ENCODE measurements around the gene ZNF554. TPM values are rescaled to one million over a fixed set of nuclear protein-coding genes. Genes with fewer than 3 reads are reported as not detected.

The ZNF554 gene
- total and polyA plus RNA-seq, 2 of the 8 experiments (the other 6 are each of a cell fraction or from before 2014, with no cell fraction given) = 1.8 to 5.7 TPM

GRCh38 chr19:2798733-2799132 lies 20.9 kb upstream of the ZNF554 start:
- Histone ChIP-seq H2BK15ac (ENCODE audit: low read length) (no peak overlapping the region), H2AK5ac (ENCODE audit: low read depth, low read length) (no peak overlapping the region), H3K27ac (ENCODE audit: low read depth, low read length) (no peak overlapping the region), H2BK120ac (replicated peaks; ENCODE audit: low read depth, low read length) (no peak overlapping the region), H3K9ac (replicated peaks in 1 of 4; ENCODE audit: extremely low read depth in 1 of 4, low read depth in 3 of 4, low read length in 3 of 4) (no peak overlapping the region), H2BK12ac (ENCODE audit: low read depth, low read length) (no peak overlapping the region), H4K5ac (ENCODE audit: insufficient read length, low read depth, low read length) (no peak overlapping the region), H3K4ac (replicated peaks; ENCODE audit: insufficient read length, low read depth, low read length) (no peak overlapping the region), H4K20me1 (replicated peaks in 1 of 2; ENCODE audit: control insufficient read depth in 1 of 2, insufficient read depth in 2 of 2, low read length in 2 of 2) (peaks cover 10 to 34% of the 10 kb centered on the region in 2 experiments), H4K8ac (ENCODE audit: extremely low read depth, insufficient read depth, low read length) (no peak overlapping the region), H3K27me3 (replicated peaks in 1 of 4; ENCODE audit: control insufficient read depth in 3 of 4, extremely low read depth in 1 of 4, insufficient read depth in 3 of 4, low read length in 3 of 4) (no peaks in the 10 kb centered on the region; a peak in 1 of 7 replicates), H3K9me3 (ENCODE audit: insufficient read depth in 2 of 2, low read depth in 1 of 2, low read length in 1 of 2) (no peaks in the 10 kb centered on the region), H3K79me1 (ENCODE audit: low read depth, low read length) (peaks cover 11% of the 10 kb centered on the region), H3K18ac (ENCODE audit: extremely low read depth, low read length) (no peak overlapping the region), H3K79me2 (ENCODE audit: control insufficient read depth in 1 of 2, insufficient read depth in 2 of 2, low read length in 2 of 2) (no peaks in the 10 kb centered on the region), H3K23me2 (ENCODE audit: low read depth, low read length) (peaks cover 7% of the 10 kb centered on the region; the same call in 1 of the 2 replicates), H2BK5ac (ENCODE audit: low read depth, low read length) (no peak overlapping the region), H3K23ac (ENCODE audit: insufficient read length) (no peak overlapping the region), H3K4me2 (ENCODE audit: insufficient read depth in 1 of 2, low read depth in 2 of 2, low read length in 2 of 2) (no peak overlapping the region), H2AFZ (ENCODE audit: low read length) (no peak overlapping the region), H3K14ac (ENCODE audit: insufficient read length) (no peak overlapping the region), H3K4me3 (ENCODE audit: extremely low read depth in 1 of 4, insufficient read depth in 2 of 4, low read depth in 3 of 4, low read length in 4 of 4) (no peak overlapping the region), H2BK20ac (ENCODE audit: low read length) (no peak overlapping the region), H3K4me1 (replicated peaks in 1 of 4; ENCODE audit: control insufficient read depth in 3 of 4, insufficient read depth in 4 of 4, low read length in 3 of 4) (no peaks in the 10 kb centered on the region; a peak in 2 of 7 replicates), H4K91ac (replicated peaks; ENCODE audit: insufficient read length, low read length) (no peak overlapping the region), H3K56ac (replicated peaks; ENCODE audit: insufficient read length, low read depth, low read length) (no peak overlapping the region), H3K36me3 (ENCODE audit: control insufficient read depth in 2 of 4, insufficient read depth in 4 of 4, low read length in 3 of 4) (peaks cover 20 to 72% (median 56%) of the 10 kb centered on the region in 4 experiments)
- no peak for FAIRE-seq
- no peak for TF ChIP-seq FOSL1 (IDR thresholded peaks at IDR 0.05; ENCODE audit: insufficient read depth, low read depth, low read length)
- TF ChIP-seq NANOG (IDR thresholded peaks at IDR 0.05; ENCODE audit: insufficient read depth, low read depth, low read length, poor library complexity, severe bottlenecking) = no peak
- TF ChIP-seq TEAD4 (IDR thresholded peaks at IDR 0.05; ENCODE audit: low read depth, low read length) = no peak
- DNase-seq (ENCODE audit: low read depth in 1 of 2, low spot score in 2 of 2) = no peak
- ChIA-PET CTCF (ENCODE audit: partially characterized antibody) (interaction anchor here (1.1 kb wide), 1 partner anchor 21 kb away, joined by 3 read pairs; the partner anchor contains the start of gene ZNF554), POLR2A (ENCODE audit: partially characterized antibody) (interaction anchor here (0.8 to 1.4 kb wide), 2 partner anchors 12 to 16 kb away, joined by 3 to 6 read pairs; partner anchors contain the start of gene SGTA)
- WGBS, 2 experiments (ENCODE audit: extremely low coverage in 1 of 2, insufficient coverage in 1 of 2, insufficient read length in 1 of 2, insufficient replicate concordance in 2 of 2, low coverage in 1 of 2, low lambda C conversion rate in 2 of 2, missing lambda C conversion rate in 1 of 2) = 95% methylated on average over 7 of the region's 7 CpGs; no CpG with 5 or more reads in 1 of the 2 experiments
